ENCODE data around the gene MAEL.

MAEL gene

GRCh38 chr1:167054946-167055630 lies 66.0 kb downstream of the MAEL start:
- DNase-seq (ENCODE audit: low read depth in 2 of 2): no peak

- DNase-seq (ENCODE audit: low read depth in 2 of 2): no peak
Observed at GRCh38 chr1:167056529-167057231, 67.6 kb downstream of the MAEL start.

GRCh38 chr1:167057241-167057688 lies 68.2 kb downstream of the MAEL start:
- peak in 1 of 2 donors; percentile 12 for DNase-seq (ENCODE audit: low read depth in 2 of 2)

GRCh38 chr1:167059045-167059808 lies 70.1 kb downstream of the MAEL start:
- DNase-seq (ENCODE audit: low read depth in 2 of 2): peak; percentile 49 to 62

- DNase-seq (ENCODE audit: low read depth in 2 of 2): no peak
Observed at GRCh38 chr1:167059809-167060107, 70.7 kb downstream of the MAEL start.

GRCh38 chr1:167060141-167061072 lies 71.3 kb downstream of the MAEL start:
- no peak for DNase-seq (ENCODE audit: low read depth in 2 of 2)

GRCh38 chr1:167061073-167061464 lies 72.0 kb downstream of the MAEL start:
- DNase-seq (ENCODE audit: low read depth in 2 of 2): no peak

- DNase-seq (ENCODE audit: low read depth in 2 of 2): no peak
Observed at GRCh38 chr1:167064621-167065020, 75.5 kb downstream of the MAEL start.

- no peak for DNase-seq (ENCODE audit: low read depth in 2 of 2)
Observed at GRCh38 chr1:167065471-167065870, 76.4 kb downstream of the MAEL start.

GRCh38 chr1:167066333-167067122 lies 77.4 kb downstream of the MAEL start:
- peak; percentile 75 to 80 for DNase-seq (ENCODE audit: low read depth in 2 of 2)

GRCh38 chr1:167067904-167068303 lies 78.8 kb downstream of the MAEL start:
- DNase-seq (ENCODE audit: low read depth in 2 of 2): no peak

GRCh38 chr1:167068761-167069160 lies 79.7 kb downstream of the MAEL start:
- DNase-seq (ENCODE audit: low read depth in 2 of 2): no peak

- DNase-seq (ENCODE audit: low read depth in 2 of 2): no peak
Observed at GRCh38 chr1:167071286-167071685, 82.2 kb downstream of the MAEL start.

All from stimulated activated CD8-positive, alpha-beta memory T cell treated with anti-CD3 and anti-CD28 coated beads, Interleukin-2, amount 100 ng/mL, for 48 hours (primary cell).